Fibroblast of gingiva (primary cell): ENCODE data around the gene MED12L.

Experiments
- DNase-seq: peaks from one replicate; pipeline ENCODE4 v3.0.0-alpha.2; 2011; ENCODE audit warnings: low read depth

The MED12L gene

GRCh38 chr3:151462278-151462780 is 376.9 kb downstream of the MED12L start:
- no peak for DNase-seq

- DNase-seq, result no peak
These were observed 377.5 kb downstream of the MED12L start for GRCh38 chr3:151462991-151463390.

- no peak for DNase-seq
These were observed 381.6 kb downstream of the MED12L start for GRCh38 chr3:151467069-151467468.

- DNase-seq, result peak; percentile 46
These were observed 382.9 kb downstream of the MED12L start for GRCh38 chr3:151468284-151468917.

- DNase-seq, result no peak
These were observed 391.0 kb downstream of the MED12L start for GRCh38 chr3:151476344-151477018.

- DNase-seq, result no peak
These were observed 392.3 kb downstream of the MED12L start for GRCh38 chr3:151477591-151478334.

- peak; percentile 27 for DNase-seq
These were observed 392.9 kb downstream of the MED12L start for GRCh38 chr3:151478335-151478697.

- no peak for DNase-seq
These were observed 394.0 kb downstream of the MED12L start for GRCh38 chr3:151479452-151479851.

GRCh38 chr3:151480492-151480891 is 395.0 kb downstream of the MED12L start:
- no peak for DNase-seq

GRCh38 chr3:151483488-151483887 is 398.0 kb downstream of the MED12L start:
- DNase-seq, result no peak

- no peak for DNase-seq
These were observed 398.6 kb downstream of the MED12L start for GRCh38 chr3:151483961-151484520.
